NB4 (cell line): ENCODE measurements around the gene GRIFIN.
A peak's percentile ranks its signal among the peaks of the same experiment; 100 is the strongest.

ENCODE experiments used
- DNase-seq: peaks from one replicate; pipeline ENCODE4 v3.0.0; 2010; ENCODE audit warnings: low read depth
- H3K4me3 ChIP-seq: one replicate; pipeline ENCODE4 v1.5.1; 2011; ENCODE audit warnings: mild to moderate bottlenecking, low read depth, low read length, moderate library complexity
- MYC ChIP-seq: IDR thresholded peaks from 2 replicates; pipeline ENCODE4 v1.6.1; 2011; ENCODE audit warnings: low read depth, low read length
- POLR2A ChIP-seq: IDR thresholded peaks from 2 replicates; pipeline ENCODE4 v1.6.1; 2011; ENCODE audit warnings: mild to moderate bottlenecking; ENCODE audit not compliant: insufficient read length; ENCODE audit errors: extremely low read depth
- TF ChIP-seq, protein P1 (sequence below): IDR thresholded peaks from one replicate; pipeline ENCODE4 v1.5.1; 2012; ENCODE audit warnings: low read depth, low read length
- TF ChIP-seq, protein P2 (sequence below): IDR thresholded peaks from 2 replicates; pipeline ENCODE4 v1.6.1; 2011; ENCODE audit warnings: low read depth, low read length

Gene GRIFIN

DNA sequence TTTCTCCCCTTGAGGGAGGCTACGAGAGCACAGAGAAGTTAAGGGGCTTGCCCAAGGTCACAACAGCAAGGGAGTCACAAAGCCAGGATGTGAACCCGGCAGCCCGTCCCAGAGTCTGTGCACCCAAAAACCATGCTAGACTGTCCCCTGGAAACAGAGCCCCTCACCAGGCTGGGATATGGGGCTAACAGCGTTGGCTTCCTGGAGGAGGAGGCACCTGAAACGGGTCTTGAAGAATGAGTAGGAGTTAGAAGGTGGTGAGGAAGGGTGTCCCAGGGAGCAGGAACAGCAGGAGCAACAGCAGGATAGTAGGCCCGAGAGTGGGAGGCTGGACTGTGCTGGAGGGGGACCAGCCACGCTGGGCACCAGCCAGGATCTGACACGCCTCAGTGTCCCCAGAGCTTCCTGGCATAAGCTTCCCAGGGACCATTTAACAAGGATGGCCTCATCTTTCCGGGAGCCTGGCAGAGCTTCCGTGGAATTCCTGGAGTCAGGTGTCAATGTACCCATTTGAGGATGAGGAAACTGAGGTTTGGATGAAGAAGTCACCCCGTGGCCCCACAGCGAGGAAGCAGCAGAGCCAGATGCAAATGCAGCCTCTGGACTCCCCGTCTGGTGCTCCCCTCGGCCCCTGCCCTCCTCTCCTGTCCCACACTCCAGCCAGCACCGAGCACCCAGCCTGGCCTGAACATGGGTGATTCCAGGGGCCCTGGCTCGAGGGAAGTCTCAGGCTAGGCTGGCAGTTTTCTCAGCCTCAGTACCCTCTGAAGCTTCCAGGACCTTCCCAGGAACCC is 3.3 kb upstream of the GRIFIN start:
- H3K4me3 ChIP-seq: no peak overlapping the region
- no peak for DNase-seq
- TF ChIP-seq, protein P1, sequence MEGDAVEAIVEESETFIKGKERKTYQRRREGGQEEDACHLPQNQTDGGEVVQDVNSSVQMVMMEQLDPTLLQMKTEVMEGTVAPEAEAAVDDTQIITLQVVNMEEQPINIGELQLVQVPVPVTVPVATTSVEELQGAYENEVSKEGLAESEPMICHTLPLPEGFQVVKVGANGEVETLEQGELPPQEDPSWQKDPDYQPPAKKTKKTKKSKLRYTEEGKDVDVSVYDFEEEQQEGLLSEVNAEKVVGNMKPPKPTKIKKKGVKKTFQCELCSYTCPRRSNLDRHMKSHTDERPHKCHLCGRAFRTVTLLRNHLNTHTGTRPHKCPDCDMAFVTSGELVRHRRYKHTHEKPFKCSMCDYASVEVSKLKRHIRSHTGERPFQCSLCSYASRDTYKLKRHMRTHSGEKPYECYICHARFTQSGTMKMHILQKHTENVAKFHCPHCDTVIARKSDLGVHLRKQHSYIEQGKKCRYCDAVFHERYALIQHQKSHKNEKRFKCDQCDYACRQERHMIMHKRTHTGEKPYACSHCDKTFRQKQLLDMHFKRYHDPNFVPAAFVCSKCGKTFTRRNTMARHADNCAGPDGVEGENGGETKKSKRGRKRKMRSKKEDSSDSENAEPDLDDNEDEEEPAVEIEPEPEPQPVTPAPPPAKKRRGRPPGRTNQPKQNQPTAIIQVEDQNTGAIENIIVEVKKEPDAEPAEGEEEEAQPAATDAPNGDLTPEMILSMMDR: no peak
- TF ChIP-seq MYC: no peak
- TF ChIP-seq, protein P2, sequence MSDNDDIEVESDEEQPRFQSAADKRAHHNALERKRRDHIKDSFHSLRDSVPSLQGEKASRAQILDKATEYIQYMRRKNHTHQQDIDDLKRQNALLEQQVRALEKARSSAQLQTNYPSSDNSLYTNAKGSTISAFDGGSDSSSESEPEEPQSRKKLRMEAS: no peak
- no peak for TF ChIP-seq POLR2A

DNA sequence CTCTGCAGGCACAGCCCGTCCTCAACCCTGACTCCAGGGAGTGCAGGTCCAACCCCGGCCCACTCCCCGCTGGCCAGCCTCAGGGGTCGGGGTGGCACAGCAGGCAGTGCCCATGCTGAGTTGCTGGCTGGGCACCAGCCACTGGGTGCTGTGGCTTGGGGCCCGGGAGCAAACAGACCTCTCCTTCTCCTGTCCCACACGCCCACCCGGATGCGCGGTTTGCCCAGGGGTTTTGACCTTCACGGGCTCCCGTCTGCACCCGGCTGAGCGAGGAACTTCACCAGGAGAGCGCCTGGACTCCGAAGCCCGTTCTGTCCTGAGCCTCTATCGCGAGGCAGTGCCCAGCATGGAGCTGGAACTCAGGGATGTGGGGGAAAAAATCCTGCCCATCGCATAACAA is 2.6 kb upstream of the GRIFIN start:
- H3K4me3 ChIP-seq: no peak overlapping the region
- DNase-seq: no peak
- TF ChIP-seq, protein P2: no peak
- TF ChIP-seq POLR2A (no peak), MYC (no peak)
- TF ChIP-seq, protein P1: no peak

DNA sequence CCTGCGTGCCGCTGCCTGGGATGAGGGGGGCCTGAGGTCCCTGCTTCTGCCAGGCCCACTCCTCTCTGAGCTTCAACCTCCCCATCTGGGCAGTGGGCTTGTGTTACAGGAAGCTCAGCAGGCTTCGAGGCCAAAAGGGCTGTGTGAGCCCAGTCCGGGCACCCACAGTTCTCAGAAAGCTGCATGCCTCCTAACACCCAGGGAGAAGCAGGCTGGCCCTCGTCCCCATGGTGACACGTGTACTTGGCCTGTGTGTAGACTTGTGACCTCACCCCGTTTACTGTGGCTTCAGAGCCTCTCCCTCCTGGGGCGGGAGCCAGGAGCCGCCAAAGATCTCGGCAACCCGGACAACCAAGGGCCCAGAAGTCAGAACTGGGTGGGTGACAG is 2.2 kb upstream of the GRIFIN start:
- peak; percentile 55 for DNase-seq
- TF ChIP-seq, protein P1: no peak
- no peak for TF ChIP-seq POLR2A
- TF ChIP-seq, protein P2: no peak
- TF ChIP-seq MYC: no peak
- H3K4me3 ChIP-seq: no peak overlapping the region

DNA sequence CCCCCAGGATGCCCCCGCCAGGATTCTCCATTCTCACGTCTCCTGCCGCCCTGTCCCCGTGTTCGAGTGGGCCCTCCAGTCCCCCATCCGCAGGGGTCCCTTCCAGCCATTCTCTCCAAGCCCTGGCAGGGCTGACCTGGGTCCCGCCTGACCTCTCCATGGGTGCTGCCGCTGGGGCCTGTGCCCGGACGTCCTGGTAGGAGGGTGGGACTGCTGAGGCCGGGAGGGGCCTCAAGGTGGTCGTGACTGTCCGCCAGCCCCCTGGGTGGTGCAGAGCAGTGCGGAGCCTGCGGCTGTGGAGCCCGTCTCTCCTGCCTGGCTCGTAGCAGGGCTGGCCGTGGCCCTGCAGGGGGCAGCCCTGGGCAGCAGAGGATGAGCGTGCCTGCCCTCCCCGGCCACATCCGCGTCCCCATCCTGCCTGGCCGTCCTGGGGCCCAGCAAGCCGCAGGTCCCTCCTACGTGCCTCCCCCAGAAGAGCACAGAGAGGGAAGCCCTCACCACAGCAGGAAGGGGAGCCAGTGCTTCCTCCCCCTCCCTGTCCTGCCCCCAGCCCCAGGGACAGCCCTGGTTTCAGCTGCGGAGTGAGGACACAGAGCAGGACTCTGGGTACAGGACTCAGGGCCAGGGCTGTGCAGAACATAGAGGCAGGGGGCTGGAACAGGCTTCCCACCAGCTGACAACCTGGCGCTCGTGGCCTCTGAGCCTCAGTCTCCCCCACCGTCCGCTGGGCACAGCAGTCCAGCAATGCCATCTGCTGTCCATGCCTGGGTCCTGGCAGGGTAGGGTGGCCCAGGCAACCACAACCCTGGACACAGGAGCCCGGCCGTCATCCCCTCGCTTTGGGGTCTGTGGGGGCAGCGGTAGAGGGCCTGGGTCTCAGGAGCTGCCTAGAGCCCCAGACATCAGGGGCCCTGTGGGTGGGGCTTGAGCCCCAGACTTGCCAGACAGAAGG is 1.5 kb upstream of the GRIFIN start:
- peak; percentile 99 for DNase-seq

More for the DNA sequence above, 1.5 kb upstream of the GRIFIN start:
- TF ChIP-seq, protein P1: peak; percentile 90
- no peak for TF ChIP-seq POLR2A
- TF ChIP-seq MYC: peak; percentile 91
- TF ChIP-seq, protein P2: peak; percentile 88
- no peak overlapping the region for H3K4me3 ChIP-seq
